Suprapubic skin (tissue), 4 donors: ENCODE measurements around the gene ARSJ. TPM values are rescaled to one million over a fixed set of nuclear protein-coding genes. Genes with fewer than 3 reads are reported as not detected.

Experiments used
- DNase-seq, 2 donors: peaks; one replicate each; pipeline ENCODE4 v3.0.0-alpha.2; 2019; ENCODE audit warnings: low spot score in 2 of 2
- H3K27ac ChIP-seq: fragments of 200-600 bp; sonication (generic); one replicate; pipeline ENCODE4 v1.5.1; 2019
- H3K27me3 ChIP-seq: fragments of 200-600 bp; sonication (generic); one replicate; pipeline ENCODE4 v1.5.1; 2019
- H3K36me3 ChIP-seq: fragments of 200-600 bp; sonication (generic); one replicate; pipeline ENCODE4 v1.5.1; 2019
- H3K4me1 ChIP-seq: fragments of 200-600 bp; sonication (generic); one replicate; pipeline ENCODE4 v1.5.1; 2019
- H3K4me3 ChIP-seq: fragments of 200-600 bp; sonication (generic); one replicate; pipeline ENCODE4 v1.5.1; 2019; ENCODE audit warnings: mild to moderate bottlenecking
- H3K9me3 ChIP-seq: fragments of 200-600 bp; sonication (generic); one replicate; pipeline ENCODE4 v1.5.1; 2019
- EP300 ChIP-seq: sonication (generic); formaldehyde crosslinking; IDR thresholded peaks from one replicate; pipeline ENCODE4 v1.6.1; 2017; ENCODE audit warnings: antibody characterized with exemption
- POLR2A ChIP-seq, 2 donors: fragments of 450-650 bp; IDR thresholded peaks; one replicate each; pipeline ENCODE4 v1.6.1; 2017; ENCODE audit warnings: antibody characterized with exemption in 2 of 2, mild to moderate bottlenecking in 2 of 2, moderate library complexity in 2 of 2
- POLR2AphosphoS5 ChIP-seq, 3 donors: sonication (generic); formaldehyde crosslinking; IDR thresholded peaks; one replicate each; pipeline ENCODE4 v1.6.1; 2017; ENCODE audit warnings: antibody characterized with exemption in 3 of 3
- WGBS: methylation state at CpG from one replicate; pipeline ENCODE4 v1.1.5; 2018; 5-methylcytosine and 5-hydroxymethylcytosine counted together
- total RNA-seq, 4 donors: library from RNA; depleted of rRNA; stranded (reverse); fragments of >200 nt; gene quantifications; one replicate each; pipeline ENCODE4 v1.1.0, GENCODE V29; 2016
- TF ChIP-seq, protein P1 (sequence below), 2 donors: fragments of 200-600 bp in 1 of 2; fragments of 450-650 bp in 1 of 2; sonication (generic) in 1 of 2; IDR thresholded peaks; one replicate each; pipeline ENCODE4 v1.5.1; 2016 to 2019; ENCODE audit warnings: antibody characterized with exemption in 2 of 2, mild to moderate bottlenecking in 1 of 2, moderate library complexity in 1 of 2

Gene ARSJ
- total RNA-seq, 4 donors from 2014 or later: 1.6 to 3.9 (median 3.2) TPM

DNA sequence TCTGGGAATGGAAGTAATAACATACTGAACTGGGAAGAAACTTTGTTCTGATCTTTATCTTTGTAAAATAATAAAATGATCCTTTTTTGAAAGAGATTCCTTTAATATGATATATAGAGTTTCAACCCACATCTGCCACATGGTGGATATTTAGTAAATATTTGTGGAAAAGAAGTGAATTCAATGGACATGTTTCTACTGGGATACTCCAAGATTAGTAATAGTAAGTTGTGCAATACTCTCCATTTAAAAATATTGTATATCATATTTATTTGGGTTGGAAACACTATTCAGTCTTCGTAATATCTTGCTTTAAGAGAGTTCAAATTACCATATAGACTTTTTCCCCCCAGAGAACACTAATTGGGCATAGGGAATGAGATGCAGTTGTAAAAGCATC is 17.8 kb upstream of the ARSJ start:
- no peak for DNase-seq
- WGBS: 87% methylated on average over 1 of the region's 1 CpG

GRCh38 chr4:113996599-113997177 is 17.2 kb upstream of the ARSJ start:
- no peaks in the 10 kb centered on the region for H3K27me3 ChIP-seq
- no peak overlapping the region for H3K4me3 ChIP-seq
- H3K27ac ChIP-seq: no peak overlapping the region
- WGBS: 77% methylated on average over 4 of the region's 4 CpGs
- H3K4me1 ChIP-seq: no peaks in the 10 kb centered on the region
- no peaks in the 10 kb centered on the region for H3K36me3 ChIP-seq
- no peak for DNase-seq
- no peaks in the 10 kb centered on the region for H3K9me3 ChIP-seq
- TF ChIP-seq, protein P1, sequence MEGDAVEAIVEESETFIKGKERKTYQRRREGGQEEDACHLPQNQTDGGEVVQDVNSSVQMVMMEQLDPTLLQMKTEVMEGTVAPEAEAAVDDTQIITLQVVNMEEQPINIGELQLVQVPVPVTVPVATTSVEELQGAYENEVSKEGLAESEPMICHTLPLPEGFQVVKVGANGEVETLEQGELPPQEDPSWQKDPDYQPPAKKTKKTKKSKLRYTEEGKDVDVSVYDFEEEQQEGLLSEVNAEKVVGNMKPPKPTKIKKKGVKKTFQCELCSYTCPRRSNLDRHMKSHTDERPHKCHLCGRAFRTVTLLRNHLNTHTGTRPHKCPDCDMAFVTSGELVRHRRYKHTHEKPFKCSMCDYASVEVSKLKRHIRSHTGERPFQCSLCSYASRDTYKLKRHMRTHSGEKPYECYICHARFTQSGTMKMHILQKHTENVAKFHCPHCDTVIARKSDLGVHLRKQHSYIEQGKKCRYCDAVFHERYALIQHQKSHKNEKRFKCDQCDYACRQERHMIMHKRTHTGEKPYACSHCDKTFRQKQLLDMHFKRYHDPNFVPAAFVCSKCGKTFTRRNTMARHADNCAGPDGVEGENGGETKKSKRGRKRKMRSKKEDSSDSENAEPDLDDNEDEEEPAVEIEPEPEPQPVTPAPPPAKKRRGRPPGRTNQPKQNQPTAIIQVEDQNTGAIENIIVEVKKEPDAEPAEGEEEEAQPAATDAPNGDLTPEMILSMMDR (IDR thresholded peaks at IDR 0.05): no peak
- TF ChIP-seq POLR2A (IDR thresholded peaks at IDR 0.05): no peak
- TF ChIP-seq POLR2AphosphoS5 (IDR thresholded peaks at IDR 0.05): no peak
- no peak for TF ChIP-seq EP300

More for the DNA sequence above, 17.8 kb upstream of the ARSJ start:
- H3K36me3 ChIP-seq: no peaks in the 10 kb centered on the region
- H3K27ac ChIP-seq: no peak overlapping the region
- no peaks in the 10 kb centered on the region for H3K27me3 ChIP-seq
- TF ChIP-seq POLR2A (IDR thresholded peaks at IDR 0.05): no peak
- TF ChIP-seq EP300: no peak
- TF ChIP-seq, protein P1 (IDR thresholded peaks at IDR 0.05): no peak
- TF ChIP-seq POLR2AphosphoS5 (IDR thresholded peaks at IDR 0.05): no peak
- no peaks in the 10 kb centered on the region for H3K4me1 ChIP-seq
- H3K9me3 ChIP-seq: no peaks in the 10 kb centered on the region
- no peak overlapping the region for H3K4me3 ChIP-seq

DNA sequence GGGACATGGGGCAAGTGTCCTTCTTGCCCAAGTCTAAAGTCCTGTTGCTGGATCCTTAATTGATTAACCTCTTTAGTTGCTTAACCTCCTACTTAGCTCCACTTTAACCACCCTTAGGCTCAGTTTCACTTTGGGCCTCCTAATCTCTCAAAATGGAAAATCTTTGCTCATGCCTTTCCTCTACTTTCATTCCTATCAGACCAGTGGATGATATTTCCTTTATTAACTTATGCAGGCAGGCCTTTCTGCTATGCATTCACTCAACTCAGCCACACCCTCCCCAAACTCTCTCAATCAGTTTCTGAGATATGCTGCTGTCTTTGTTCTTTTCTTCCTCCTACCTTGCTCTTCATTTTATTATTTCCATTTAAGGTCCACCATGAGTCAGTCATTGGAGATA is 14.4 kb upstream of the ARSJ start:
- Histone ChIP-seq H3K4me1 (no peaks in the 10 kb centered on the region), H3K27me3 (no peaks in the 10 kb centered on the region), H3K4me3 (no peak overlapping the region), H3K27ac (no peak overlapping the region), H3K36me3 (no peaks in the 10 kb centered on the region), H3K9me3 (no peaks in the 10 kb centered on the region)
- no peak for DNase-seq
- TF ChIP-seq POLR2AphosphoS5 (IDR thresholded peaks at IDR 0.05) (no peak), POLR2A (IDR thresholded peaks at IDR 0.05) (no peak), EP300 (no peak)
- TF ChIP-seq, protein P1 (IDR thresholded peaks at IDR 0.05): no peak

GRCh38 chr4:113990886-113991285 is 11.4 kb upstream of the ARSJ start:
- Histone ChIP-seq H3K36me3 (no peaks in the 10 kb centered on the region), H3K4me1 (no peaks in the 10 kb centered on the region), H3K9me3 (no peaks in the 10 kb centered on the region), H3K4me3 (no peak overlapping the region), H3K27me3 (no peaks in the 10 kb centered on the region), H3K27ac (no peak overlapping the region)
- WGBS: 55% methylated on average over 3 of the region's 3 CpGs
- TF ChIP-seq EP300 (no peak), POLR2A (IDR thresholded peaks at IDR 0.05) (no peak), POLR2AphosphoS5 (IDR thresholded peaks at IDR 0.05) (no peak)
- TF ChIP-seq, protein P1 (IDR thresholded peaks at IDR 0.05): no peak
- DNase-seq: no peak

GRCh38 chr4:113987382-113987941 is 8.0 kb upstream of the ARSJ start:
- H3K4me3 ChIP-seq: no peak overlapping the region
- H3K27ac ChIP-seq: no peak overlapping the region
- WGBS: 65% methylated on average over 3 of the region's 3 CpGs
- H3K9me3 ChIP-seq: no peaks in the 10 kb centered on the region
- H3K27me3 ChIP-seq: no peaks in the 10 kb centered on the region
- TF ChIP-seq EP300: no peak
- no peak for TF ChIP-seq POLR2AphosphoS5 (IDR thresholded peaks at IDR 0.05)
- no peak for TF ChIP-seq POLR2A (IDR thresholded peaks at IDR 0.05)
- TF ChIP-seq, protein P1 (IDR thresholded peaks at IDR 0.05): no peak
- H3K36me3 ChIP-seq: no peaks in the 10 kb centered on the region
- no peak for DNase-seq
- H3K4me1 ChIP-seq: no peaks in the 10 kb centered on the region
